Astrocyte (in vitro differentiated cells and primary cell): Measurements from ENCODE around the gene PEAK3.

ENCODE experiments used
- CTCF ChIP-seq: IDR thresholded peaks from 2 replicates; pipeline ENCODE4 v1.5.1; 2011; ENCODE audit warnings: low read depth, mild to moderate bottlenecking, inconsistent platforms, low read length, moderate library complexity; ENCODE audit not compliant: insufficient read depth
- EZH2 ChIP-seq: IDR thresholded peaks from 2 replicates; pipeline ENCODE4 v1.6.1; 2012; ENCODE audit warnings: mild to moderate bottlenecking, low read length, inconsistent platforms; ENCODE audit not compliant: insufficient read depth

DNA sequence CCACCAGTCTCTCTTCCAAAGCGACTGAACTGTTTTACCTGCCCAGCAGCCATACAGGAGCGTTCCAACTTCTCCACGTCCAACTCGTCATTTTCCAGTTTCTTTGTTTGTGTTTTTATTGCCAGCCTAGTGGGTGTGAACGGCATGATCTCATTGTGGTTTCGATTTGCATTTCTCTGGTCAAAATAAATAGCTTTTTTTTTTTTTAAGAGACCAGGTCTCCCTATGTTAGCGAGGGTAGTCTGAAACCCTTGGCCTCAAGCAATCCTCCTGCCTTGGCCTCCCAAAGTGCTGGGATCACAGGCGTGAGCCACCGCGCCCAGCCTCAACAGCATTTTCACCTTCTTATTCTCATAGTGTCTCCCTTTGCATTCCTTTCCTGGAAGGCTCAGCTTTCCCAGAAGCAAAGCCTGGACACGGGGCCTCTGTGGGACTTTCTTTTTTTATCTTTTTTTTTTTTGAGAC lies 21.6 kb downstream of the PEAK3 start:
- TF ChIP-seq CTCF (no peak), EZH2 (no peak)
